Renal cortical epithelial cell (primary cell): ENCODE data around the gene NRXN3. TPM values are rescaled to one million over a fixed set of nuclear protein-coding genes. Genes with fewer than 3 reads are reported as not detected.

Experiments
- DNase-seq: peaks from one replicate; pipeline ENCODE4 v3.0.0-alpha.2; 2011; ENCODE audit warnings: low read depth
- total RNA-seq: library from RNA; depleted of rRNA; stranded (reverse); fragments of >200 nt; gene quantifications from 2 replicates; pipeline ENCODE4 v1.2.3, GENCODE V29; 2014

Gene NRXN3
- total RNA-seq, 1 donor from 2014 or later: 2.9 TPM

DNA sequence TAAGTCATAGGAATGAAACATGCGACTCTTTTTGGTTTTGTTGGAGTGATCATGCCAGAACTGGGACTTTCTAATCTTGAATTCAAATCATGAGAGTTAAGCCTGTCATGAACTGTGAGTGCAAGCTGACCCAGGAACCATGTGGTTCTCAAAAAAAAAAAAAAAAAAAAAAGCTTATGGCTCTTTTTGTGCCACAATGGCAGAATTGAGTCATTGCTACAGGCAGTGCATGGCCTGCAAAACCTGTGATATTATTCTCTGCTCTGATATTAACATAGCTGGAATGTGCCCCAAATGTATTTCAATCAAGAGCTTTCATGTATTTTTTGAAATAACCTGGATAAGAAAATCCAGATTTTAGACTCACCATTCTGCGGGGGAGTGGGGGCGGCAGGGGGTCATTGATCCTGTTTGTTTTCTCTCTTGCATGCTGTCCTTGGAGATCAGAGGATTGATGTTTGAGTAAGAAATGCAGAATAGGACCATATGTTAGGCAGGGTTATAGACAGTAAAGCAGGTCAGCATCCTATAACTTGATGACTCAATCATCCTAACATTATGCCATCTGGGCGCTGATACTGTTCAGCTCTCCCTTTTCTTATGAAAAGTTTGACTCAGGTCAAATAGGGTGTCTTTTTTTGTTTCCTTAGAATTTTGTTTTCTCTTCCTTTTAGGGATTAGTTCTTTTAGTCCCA is 1243.7 kb downstream of the NRXN3 start:
- DNase-seq: no peak

DNA sequence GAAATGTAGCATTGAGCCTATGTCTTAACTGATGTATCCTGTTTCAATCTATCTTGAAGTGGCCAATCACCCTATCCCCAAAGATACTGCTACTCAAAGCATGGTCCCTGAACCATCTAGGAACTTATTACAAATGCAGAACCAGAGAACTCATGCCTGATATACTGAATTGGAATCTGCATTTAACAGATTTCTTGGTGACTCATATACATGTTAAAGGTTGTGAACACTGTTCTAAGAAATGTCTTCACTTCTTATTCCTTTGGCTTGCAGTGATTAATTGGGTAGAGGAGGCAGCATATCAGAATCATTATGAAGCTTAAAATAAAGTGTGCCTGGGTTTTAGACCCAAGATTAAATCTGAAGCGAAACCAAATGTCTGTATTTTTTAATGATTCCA is 1245.6 kb downstream of the NRXN3 start:
- DNase-seq: peak; percentile 6

DNA sequence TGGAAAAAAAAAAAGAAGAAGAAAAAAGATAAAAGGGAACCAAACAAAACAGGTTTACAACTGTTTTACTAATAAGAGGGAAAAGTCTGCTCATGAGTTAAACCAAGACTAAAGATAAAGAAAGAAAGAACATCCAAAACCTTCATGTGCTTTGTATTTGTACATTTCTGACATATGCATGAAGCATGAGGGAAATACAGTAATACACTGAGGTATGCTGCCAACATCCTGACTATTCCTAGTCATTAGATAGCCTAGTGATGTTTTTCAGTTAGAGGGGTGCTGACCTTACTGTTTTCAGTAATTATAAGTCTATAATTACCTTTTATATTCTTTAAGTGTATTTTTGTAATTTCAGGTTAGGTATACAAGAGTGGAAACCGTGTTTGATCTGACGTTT is 1247.8 kb downstream of the NRXN3 start:
- no peak for DNase-seq

DNA sequence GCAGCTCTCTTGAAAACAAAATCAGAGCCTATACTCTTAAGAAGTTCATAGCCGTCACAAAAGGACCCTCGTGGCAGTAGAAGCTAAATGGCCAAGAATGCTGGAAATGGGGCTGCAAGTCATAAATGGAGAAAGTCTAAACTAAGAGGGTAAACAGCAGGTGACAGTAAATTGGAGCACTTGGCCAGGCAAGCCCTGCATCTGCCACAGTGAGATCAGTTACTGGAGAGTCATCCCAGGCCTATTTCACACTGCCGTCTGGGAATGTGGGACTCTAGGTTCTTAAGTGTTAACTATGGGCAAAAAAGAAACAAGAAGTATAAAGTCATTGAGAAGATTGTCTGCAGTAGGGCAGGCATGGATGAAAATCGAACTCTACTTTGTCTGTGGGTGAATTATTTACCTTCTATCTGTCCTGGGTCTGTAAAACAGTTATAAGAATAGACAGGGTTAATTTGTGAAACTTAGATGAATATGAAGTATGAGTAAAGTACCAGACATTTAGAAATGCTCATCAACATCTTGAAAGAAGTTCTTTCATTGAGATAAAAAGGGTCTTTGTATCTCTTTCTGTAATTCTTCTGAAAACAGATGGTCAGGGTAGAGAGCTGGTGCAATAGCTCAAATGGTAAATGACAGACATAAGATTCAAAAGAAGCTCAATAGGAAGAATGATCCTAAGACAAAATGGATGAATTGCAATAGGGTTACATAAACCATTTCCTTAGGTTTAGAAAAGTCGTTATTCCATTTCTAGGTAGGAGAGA is 1248.7 kb downstream of the NRXN3 start:
- no peak for DNase-seq

DNA sequence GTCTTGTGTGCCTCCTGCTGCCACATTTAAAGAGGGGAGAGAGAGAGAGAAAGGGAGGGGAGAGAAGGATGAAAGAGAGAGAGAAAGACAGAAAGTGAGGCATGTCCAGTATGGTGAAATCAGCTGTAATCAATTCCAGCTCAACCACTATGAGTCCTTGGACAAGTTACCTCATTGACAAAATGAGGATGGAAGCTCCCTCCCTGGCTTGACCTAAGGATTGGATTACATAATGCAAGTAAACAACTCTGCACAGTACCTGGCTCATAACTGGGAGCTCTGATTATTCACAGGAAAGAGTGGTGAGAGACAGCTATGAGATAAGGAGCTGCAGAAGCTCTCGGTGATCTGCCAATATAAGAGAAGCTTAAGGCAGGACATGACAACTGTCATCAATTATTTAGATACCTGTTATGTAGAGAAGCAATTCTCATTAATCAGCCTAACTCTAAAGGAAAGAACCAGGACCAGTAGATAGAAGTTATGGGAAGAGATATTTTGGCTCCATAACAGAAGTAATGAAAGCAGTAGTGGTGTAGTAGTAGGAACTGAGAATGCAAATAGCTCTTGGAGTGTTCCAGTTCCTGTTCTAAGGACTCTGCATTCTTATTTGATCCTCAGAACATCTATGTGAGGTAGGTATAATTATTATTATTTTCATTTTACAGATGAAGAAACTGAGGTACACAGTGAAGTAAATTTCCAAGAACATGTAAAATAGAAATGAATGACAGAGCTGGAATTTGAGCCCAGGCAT is 1249.6 kb downstream of the NRXN3 start:
- DNase-seq: no peak

DNA sequence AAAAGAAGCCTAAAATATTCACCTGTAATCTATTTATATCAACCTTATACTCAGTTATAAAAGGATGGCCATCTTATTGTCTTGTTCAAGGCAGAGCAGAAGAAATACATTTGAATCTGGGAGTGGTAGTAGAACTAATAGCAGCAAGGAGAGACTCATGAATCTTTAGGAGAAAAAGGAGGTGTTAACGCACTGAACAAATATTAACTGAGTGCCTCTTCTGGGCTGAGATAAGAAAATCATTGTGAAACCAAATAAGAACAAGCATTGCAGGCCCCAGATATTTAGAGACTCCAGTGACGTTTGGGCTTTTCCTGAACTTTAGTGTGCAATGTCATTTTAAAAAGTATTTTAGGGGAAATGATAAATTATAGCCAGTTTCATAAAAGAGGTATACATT is 1250.6 kb downstream of the NRXN3 start:
- no peak for DNase-seq

DNA sequence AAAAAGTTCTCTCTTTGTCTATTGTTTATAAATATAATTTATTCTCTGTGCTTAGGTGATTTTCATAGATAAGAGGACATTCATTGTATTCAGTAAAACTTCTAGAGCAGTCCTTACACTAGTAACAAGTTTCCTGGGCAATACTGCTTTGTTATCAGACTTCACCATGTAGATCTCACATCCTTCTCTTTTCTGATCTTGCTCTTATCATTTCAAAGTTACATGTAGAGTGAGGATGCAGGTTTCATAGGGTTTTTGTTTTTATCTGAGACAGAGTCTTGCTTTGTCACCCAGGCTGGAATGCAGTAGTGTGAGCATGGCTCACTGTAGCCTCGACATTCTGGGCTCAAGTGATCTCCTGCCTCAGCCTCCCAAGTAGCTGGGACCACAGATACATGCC is 1251.6 kb downstream of the NRXN3 start:
- DNase-seq: no peak

DNA sequence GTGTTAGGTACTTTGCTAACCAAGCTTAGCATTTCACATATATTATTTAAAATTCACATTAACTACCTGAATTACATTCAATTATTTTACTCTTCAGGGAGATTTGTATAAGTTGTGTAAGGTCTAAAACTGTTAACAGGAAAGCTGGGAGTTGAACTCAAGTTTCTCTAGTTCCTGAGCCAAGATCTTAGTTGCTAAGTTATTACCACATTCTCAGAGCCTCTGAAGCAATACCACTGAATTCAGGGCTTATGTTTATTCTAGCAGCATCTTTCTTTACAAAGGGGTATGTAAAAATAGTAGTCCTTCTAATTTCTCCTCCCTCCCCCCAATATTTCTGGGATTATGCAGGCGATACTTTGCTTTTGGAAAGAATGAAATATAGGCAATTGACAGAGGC is 1254.3 kb downstream of the NRXN3 start:
- DNase-seq: no peak

DNA sequence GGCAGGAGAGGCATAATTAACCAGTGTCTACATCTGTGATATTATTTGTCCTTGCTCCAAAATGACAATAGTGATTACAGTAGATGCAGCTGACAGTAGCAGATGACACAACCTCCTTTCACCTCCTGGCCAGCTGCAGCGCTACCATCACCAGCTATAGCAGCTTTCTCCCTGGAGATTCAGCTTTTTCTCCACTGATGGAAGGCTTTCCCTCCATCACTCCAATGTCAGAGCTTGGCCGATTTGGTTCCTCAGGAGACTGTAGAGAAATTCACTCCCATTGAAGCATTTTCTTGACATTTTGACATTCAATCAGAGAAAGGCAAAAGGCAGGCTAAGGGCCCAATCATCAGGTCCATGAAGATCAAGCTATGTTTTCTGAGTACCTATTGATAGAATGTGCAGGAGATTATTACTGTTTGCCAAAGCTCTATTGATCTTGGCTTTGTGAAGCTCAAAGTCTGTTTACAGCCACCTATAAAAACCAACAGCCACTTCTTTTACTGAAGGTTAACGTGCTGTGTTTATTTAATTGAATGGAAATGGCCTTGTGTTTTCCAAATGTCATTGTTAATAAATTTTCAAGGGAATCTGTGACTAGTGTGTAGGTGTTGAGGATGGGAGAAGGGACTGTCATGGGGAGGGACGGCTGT is 1256.1 kb downstream of the NRXN3 start:
- DNase-seq: no peak

DNA sequence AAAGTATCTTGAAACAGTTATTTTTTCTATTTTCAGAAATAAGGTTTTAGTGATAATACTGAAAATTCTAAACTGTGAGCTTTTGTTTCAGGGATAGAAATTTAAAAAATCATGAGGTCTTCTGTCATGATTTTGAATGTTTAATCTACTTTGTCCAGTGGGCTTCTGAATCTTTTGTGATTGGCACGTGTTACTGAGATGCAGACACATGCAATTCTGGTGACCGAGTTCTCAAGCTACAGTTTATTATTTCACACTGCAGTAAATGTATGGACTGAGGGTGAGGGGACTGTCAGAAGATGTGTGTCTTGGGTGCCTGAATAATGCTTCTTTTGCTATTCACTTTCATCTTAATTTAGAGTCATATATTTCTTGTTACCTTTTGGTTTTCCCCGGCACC is 1262.5 kb downstream of the NRXN3 start:
- DNase-seq: no peak

DNA sequence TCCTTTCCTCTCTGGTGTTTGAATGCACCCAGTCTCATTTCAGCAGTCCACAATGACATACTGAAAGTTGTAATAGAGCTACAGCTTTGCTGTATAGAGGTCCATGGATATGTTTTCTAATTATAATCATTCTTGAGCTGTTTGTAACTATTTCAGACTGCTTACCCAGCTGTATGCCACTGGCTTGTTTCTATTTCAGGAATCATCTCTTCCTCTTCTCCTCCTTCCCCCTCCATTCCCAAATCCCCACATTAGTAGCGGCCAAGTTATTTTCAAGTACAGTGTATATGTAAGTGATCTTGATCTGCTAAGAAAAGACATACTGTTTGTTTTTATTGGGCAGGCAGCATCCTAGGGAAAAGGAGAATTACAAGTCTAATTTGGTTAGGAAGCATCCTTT is 1266.2 kb downstream of the NRXN3 start:
- DNase-seq: no peak

DNA sequence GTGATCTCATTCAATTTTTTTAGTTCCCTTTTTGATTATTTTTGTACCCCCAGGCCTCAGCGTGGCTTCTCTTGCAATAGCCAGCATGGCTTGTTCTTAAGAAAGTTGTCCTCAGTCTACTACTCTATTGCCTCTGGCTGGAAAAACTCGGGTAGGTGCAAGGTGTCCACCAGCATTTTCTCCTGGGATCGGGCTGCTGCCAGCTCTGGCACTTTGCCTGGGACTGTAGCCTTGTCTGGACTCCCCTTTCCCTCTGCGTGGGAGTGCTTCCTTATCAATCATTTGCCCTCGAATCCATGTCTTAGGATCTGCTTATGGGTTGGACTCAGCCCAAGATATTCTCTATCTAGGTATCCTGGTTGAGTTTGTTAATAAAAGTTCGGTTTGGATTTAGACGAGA is 1267.8 kb downstream of the NRXN3 start:
- no peak for DNase-seq

DNA sequence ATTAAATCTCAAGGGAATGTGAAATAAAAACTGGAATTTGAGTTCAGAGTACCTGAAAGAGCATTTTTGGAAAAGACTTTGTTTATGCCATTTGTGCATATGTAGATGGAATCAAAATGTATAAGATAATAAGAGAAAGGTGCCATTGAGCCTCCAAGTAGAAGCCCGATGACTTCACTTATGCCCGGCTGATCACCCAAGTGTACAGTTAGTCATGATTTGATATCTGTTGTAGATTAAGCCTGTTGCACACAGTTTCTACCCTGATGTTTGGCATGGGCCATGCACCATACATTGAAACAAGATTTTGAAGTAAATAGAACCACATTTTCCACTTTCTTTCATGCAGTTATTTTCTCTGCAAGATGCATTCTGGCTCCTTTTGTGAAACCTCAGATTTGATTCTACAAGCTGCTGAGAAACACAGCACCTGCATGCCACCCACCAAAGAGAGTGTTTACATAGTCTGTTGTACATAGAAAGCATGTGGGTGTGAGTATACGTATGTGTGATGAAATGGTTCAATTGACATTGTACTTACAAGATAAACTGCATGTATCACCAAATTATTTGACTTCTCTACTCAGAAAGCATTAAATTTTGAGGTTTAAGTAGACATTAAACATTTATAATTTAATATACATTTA is 1268.6 kb downstream of the NRXN3 start:
- DNase-seq: no peak

DNA sequence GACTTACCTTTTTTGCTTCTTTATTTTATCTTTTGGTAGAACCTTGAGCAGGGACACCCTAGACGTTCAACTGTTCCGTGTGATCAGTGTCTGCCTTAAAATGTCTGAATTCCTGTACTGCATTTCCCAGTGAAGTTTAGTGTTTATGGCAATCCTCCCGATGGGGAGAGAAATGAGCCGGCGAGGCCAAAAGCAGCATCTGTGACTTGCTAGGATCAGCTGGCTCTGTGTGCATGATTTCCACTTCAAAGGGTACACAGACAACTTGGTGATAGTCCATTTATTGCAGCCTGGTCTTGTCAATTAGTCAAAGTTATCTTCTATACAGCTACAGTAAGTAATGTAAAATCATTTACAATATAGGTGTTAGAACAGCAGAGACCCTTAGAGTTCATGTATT is 1272.6 kb downstream of the NRXN3 start:
- DNase-seq: no peak

DNA sequence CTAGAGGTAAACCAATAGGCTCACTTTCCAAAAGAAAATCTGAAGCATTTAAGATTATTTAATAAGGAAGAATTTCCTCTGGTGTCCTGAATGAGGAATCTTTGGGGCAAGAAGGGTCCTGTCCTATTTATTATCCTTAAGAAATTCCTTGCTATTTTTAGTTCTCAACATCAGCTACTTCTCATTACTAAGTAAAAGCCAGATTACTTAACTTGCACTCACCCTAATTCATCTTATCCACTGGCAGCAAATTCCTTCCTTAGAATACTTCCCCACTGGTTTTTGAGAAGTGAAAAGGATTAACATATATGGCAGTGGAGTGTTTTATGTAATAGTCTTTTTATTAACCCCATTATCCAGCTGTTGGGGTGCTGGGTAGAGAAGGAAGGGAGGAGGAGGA is 1273.4 kb downstream of the NRXN3 start:
- DNase-seq: no peak

DNA sequence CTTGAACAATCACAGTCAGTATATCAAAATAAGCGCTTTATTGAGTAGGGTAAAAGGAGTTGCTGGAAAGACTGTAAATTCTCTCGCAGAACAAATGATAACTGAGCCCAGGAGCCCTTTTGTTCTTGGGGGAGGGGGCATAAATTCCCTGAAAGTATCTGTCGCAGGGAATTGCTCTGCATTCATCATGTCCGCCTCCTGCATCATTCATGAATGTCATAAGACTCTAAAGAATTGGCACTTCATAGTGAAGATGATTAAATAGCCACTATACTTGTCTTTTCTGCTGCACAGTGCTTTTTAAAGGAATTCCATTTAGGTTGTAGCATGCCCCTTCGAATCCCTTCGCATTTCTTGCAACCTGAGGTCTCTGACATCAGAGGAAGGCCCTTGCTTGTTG is 1278.8 kb downstream of the NRXN3 start:
- no peak for DNase-seq

DNA sequence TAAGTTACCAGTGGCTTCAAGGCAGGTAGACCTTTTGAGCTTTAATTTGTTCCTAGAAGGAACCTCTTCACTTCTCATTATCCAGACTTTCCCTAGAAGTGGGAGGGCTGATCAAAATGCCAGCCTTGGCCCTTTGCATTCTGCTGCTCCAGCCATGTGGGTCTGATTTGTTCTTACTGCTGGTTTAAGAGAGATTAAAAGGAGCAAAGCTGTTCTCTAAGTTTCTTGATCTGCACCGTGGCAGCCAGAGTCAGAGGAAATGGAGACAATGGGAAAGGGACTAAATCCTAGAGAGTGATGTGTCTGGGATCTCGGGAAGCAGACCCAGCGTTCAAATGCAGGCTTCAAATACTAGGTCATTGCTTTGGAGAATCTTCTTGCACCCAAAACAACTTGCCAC is 1281.4 kb downstream of the NRXN3 start:
- DNase-seq: no peak

DNA sequence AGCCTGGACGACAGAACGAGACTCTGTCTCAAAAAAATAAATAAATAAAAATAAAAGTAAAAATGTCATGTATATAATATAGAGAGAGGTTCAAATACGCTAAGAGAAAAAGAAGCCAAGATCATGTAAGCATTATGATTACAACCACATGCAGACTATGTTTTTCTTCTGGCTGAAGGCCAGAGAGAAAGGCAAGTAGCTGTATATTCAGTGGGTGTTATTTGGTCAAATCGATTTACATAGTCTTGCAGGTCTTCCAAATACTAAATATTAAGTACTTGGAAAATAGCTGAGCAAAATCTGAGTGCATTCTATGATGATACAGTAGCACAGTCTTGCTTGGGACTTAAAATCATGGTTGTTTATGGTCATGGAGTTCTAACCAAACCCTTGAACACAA is 1283.1 kb downstream of the NRXN3 start:
- no peak for DNase-seq

DNA sequence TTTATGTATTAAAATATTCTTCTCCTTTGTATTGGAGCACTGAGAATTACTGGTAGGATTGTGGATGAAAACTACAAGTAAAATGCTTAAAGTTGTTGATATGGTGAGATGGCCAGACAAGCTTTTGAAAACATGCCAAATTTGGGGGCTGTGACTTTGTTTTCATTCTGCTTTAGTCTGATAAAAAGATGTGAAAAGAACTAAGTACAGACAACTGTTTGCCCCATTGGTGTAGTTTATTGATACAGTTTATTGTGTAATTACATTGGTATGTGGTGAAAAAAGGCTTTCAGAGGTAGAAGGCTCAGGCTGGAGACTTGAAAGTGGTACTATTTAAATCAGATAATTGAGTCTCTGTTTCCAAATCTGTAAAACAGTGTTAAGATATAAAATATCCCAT is 1294.3 kb downstream of the NRXN3 start:
- no peak for DNase-seq

DNA sequence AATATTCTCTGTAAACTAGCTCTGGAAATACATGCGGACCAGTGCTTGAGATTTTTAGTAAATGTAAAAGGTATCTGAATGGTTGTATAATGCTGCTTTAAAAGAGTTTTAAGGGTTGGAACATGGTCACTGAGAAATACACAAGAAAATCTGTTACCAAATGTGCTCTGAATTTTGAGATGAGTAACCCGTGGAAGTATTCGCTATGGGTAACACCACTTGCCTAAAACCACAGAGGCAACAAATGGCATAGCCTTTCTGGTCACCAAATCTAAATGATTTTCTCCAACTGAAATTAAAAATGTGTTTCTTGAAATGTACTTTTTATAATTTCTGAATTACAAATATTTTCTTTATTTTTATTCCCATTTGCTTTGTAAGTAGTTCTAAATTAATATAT is 1295.5 kb downstream of the NRXN3 start:
- no peak for DNase-seq

DNA sequence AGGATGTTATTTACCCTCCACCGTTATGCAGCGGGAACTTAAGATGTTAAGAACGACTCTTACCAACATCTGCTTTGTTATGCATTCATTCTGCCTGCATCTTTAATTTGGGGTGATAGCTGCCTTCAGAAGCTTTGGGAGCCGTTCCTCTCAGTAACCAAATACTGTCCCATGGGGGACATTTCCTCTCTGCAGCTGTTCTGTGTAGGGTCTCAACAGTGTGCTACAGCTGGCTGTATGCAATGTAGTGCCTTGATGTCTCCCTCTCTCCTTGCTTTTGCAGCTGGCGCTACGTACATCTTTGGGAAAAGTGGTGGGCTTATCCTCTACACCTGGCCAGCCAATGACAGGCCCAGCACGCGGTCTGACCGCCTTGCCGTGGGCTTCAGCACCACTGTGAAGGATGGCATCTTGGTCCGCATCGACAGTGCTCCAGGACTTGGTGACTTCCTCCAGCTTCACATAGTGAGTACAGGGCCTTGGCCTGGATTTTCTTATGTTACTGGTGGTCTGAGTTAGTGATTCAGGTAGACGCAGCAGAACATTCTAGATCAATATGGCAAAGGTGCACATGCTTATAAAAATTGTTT is 1296.9 kb downstream of the NRXN3 start:
- no peak for DNase-seq

DNA sequence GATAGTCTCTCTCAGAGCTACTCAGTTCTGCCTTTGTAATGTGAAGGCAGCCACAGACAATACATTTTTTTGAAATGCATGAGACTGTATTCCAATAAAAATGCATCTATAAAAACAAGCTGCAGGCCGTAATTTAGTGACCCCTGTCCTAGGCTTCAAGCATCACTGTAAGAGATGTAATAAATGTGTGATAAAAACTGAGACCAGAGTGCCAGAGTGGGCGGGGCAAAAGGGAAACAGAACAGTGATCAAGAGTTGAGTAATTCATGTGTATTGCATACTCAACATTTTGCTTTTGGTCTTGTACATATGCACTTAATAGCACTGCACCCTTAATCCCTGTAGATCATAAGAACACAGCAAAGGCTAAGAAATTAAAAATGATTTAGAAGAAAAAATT is 1297.7 kb downstream of the NRXN3 start:
- DNase-seq: no peak
